Smooth muscle cell (in vitro differentiated cells): ENCODE results near the gene PANX3. TPM values are rescaled to one million over a fixed set of nuclear protein-coding genes. Genes with fewer than 3 reads are reported as not detected.

Experiments
- DNase-seq: peaks from one replicate; lab custom pipeline; 2025; ENCODE audit not compliant: unreplicated experiment; lab: John Stamatoyannopoulos, UW
- H2AFZ ChIP-seq: fragments of 200-600 bp; sonication (generic); 2 replicates; pipeline ENCODE4 v1.6.0; 2016; ENCODE audit warnings: antibody characterized with exemption, low read depth, mild to moderate bottlenecking
- H3F3A ChIP-seq: fragments of 200-600 bp; sonication (generic); 2 replicates; pipeline ENCODE4 v1.6.0; 2017; ENCODE audit warnings: antibody characterized with exemption, low read depth
- H3K27ac ChIP-seq: fragments of 200-600 bp; sonication (generic); 2 replicates; pipeline ENCODE4 v1.5.1; 2016; ENCODE audit warnings: low read depth, mild to moderate bottlenecking
- H3K27me3 ChIP-seq: fragments of 200-600 bp; sonication (generic); 2 replicates; pipeline ENCODE4 v1.6.1; 2016; ENCODE audit warnings: low read depth, mild to moderate bottlenecking
- H3K36me3 ChIP-seq: fragments of 200-600 bp; sonication (generic); 2 replicates; pipeline ENCODE4 v1.5.1; 2016; ENCODE audit warnings: low read depth
- H3K4me1 ChIP-seq: fragments of 200-600 bp; sonication (generic); 2 replicates; pipeline ENCODE4 v1.5.1; 2016; ENCODE audit warnings: low read depth
- H3K4me2 ChIP-seq: fragments of 200-600 bp; sonication (generic); 2 replicates; pipeline ENCODE4 v1.6.0; 2016; ENCODE audit warnings: mild to moderate bottlenecking
- H3K4me3 ChIP-seq: fragments of 200-600 bp; sonication (generic); 2 replicates; pipeline ENCODE4 v1.5.1; 2016; ENCODE audit warnings: mild to moderate bottlenecking
- H3K79me2 ChIP-seq: fragments of 200-600 bp; sonication (generic); 2 replicates; pipeline ENCODE4 v1.6.0; 2016; ENCODE audit warnings: low read depth, mild to moderate bottlenecking
- H3K9ac ChIP-seq: fragments of 200-600 bp; sonication (generic); 2 replicates; pipeline ENCODE4 v1.6.0; 2016; ENCODE audit warnings: low read depth
- H3K9me3 ChIP-seq: fragments of 200-600 bp; sonication (generic); replicated peaks from 2 replicates; pipeline ENCODE4 v1.5.1; 2016; ENCODE audit warnings: low read depth
- H4K20me1 ChIP-seq: fragments of 200-600 bp; sonication (generic); 2 replicates; pipeline ENCODE4 v1.6.0; 2016; ENCODE audit warnings: low read depth
- whole genome bisulfite sequencing: methylation state at CpG from one replicate; pipeline ENCODE4 v1.1.7; 2016; ENCODE audit warnings: low lambda C conversion rate; 5-methylcytosine and 5-hydroxymethylcytosine counted together
- polyA plus RNA-seq: library from polyadenylated mRNA; unstranded; fragments of >200 nt; fragmentation: Nextera tagmentation; extraction: Ambion mirVana; gene quantifications from 2 replicates; pipeline ENCODE4 v1.2.1, GENCODE V29; 2016
- total RNA-seq: library from RNA; depleted of rRNA; stranded (reverse); fragments of >200 nt; gene quantifications from 2 replicates; pipeline ENCODE4 v1.2.3, GENCODE V29; 2014
- TF ChIP-seq, protein P1 (sequence below): fragments of 200-600 bp; sonication (generic); IDR thresholded peaks from 2 replicates; pipeline ENCODE4 v1.5.1; 2017; ENCODE audit warnings: borderline replicate concordance, mild to moderate bottlenecking, antibody characterized with exemption; ENCODE audit not compliant: insufficient read depth, poor library complexity, severe bottlenecking

The PANX3 gene
- total and polyA plus RNA-seq, 2 experiments from 2014 or later = not detected

DNA sequence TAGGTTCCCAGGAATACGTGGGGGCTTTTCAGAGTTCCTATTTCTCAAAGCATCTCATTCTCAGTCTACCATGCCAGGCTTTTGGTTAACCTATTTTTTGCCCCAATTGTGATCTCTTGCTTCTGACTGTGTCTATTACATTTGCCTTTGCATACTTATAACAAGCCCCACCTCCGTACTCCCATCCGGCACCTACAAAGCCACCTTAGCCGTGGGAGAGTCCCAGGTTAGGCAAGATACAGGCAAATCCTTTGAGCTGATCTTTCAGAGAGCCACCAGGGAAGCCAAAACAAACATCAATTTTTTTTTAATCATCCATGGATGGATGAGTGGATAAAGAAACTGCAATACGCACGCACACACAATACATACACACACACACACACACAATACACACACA lies 18.6 kb upstream of the PANX3 start:
- H3K27me3 ChIP-seq = peaks cover 7% of the 10 kb centered on the region
- H3K4me2 ChIP-seq = no peak overlapping the region
- H3K4me3 ChIP-seq = no peak overlapping the region
- no peaks in the 10 kb centered on the region for H3F3A ChIP-seq
- no peaks in the 10 kb centered on the region for H3K79me2 ChIP-seq
- no peak overlapping the region for H3K27ac ChIP-seq
- no peaks in the 10 kb centered on the region for H3K36me3 ChIP-seq
- H3K4me1 ChIP-seq = no peaks in the 10 kb centered on the region
- no peak overlapping the region for H2AFZ ChIP-seq
- TF ChIP-seq, protein P1, sequence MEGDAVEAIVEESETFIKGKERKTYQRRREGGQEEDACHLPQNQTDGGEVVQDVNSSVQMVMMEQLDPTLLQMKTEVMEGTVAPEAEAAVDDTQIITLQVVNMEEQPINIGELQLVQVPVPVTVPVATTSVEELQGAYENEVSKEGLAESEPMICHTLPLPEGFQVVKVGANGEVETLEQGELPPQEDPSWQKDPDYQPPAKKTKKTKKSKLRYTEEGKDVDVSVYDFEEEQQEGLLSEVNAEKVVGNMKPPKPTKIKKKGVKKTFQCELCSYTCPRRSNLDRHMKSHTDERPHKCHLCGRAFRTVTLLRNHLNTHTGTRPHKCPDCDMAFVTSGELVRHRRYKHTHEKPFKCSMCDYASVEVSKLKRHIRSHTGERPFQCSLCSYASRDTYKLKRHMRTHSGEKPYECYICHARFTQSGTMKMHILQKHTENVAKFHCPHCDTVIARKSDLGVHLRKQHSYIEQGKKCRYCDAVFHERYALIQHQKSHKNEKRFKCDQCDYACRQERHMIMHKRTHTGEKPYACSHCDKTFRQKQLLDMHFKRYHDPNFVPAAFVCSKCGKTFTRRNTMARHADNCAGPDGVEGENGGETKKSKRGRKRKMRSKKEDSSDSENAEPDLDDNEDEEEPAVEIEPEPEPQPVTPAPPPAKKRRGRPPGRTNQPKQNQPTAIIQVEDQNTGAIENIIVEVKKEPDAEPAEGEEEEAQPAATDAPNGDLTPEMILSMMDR = no peak
- 92% methylated on average over 6 of the region's 6 CpGs for WGBS
- no peak overlapping the region for H3K9ac ChIP-seq
- no peaks in the 10 kb centered on the region for H4K20me1 ChIP-seq
- DNase-seq = no peak
- no peaks in the 10 kb centered on the region for H3K9me3 ChIP-seq

DNA sequence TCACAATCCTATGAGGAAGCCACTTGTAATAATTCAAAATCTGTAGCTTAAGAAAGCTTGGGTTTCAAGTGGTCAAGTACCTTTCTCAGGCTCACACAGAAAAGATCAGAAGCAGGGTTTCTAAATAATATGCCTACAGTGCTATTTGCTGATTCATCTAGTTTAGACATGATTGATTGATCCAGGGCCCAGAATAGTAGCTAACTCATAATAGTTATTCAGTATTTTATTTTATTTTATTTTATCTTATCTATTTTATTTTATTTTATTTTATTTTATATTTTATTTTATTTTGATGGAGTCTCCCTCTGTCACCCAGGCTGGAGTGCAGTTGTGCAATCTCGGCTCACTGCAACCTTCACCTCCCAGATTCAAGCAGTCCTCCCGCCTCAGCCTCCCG lies 15.9 kb upstream of the PANX3 start:
- Histone ChIP-seq H2AFZ (no peak overlapping the region), H3K79me2 (no peaks in the 10 kb centered on the region), H3K36me3 (no peaks in the 10 kb centered on the region), H3K27ac (no peak overlapping the region), H3K27me3 (peaks cover 10% of the 10 kb centered on the region), H3K4me3 (no peak overlapping the region), H3K4me2 (no peak overlapping the region), H3K9ac (no peak overlapping the region), H3F3A (no peaks in the 10 kb centered on the region), H4K20me1 (no peaks in the 10 kb centered on the region), H3K4me1 (no peaks in the 10 kb centered on the region), H3K9me3 (no peaks in the 10 kb centered on the region)
- TF ChIP-seq, protein P1 = no peak
- WGBS = 90% methylated on average over 3 of the region's 3 CpGs
- DNase-seq = no peak

DNA sequence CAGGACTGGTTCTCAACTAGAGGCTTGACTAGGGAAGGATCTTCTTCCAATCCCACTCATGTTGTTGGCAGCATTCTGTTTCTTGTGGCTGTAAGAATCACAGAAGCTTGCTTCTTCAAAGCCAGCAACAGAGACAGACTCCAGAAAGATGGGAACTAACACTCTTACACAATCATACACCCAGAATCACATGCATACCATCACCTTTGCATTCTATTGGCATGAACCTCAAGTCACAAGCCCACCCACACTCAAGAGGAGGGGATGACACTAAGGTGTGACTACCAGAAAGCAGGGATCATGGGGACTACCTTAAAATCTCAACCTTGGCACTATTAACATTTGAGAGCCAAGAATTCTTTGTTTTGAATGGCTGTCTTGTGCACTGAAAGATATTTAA lies 13.6 kb upstream of the PANX3 start:
- Histone ChIP-seq H3K4me3 (no peak overlapping the region), H3K4me2 (no peak overlapping the region), H3K9ac (no peak overlapping the region), H3K79me2 (no peaks in the 10 kb centered on the region), H3K4me1 (no peaks in the 10 kb centered on the region), H2AFZ (no peak overlapping the region), H3K36me3 (no peaks in the 10 kb centered on the region), H4K20me1 (no peaks in the 10 kb centered on the region), H3F3A (no peaks in the 10 kb centered on the region), H3K27me3 (peaks cover 10% of the 10 kb centered on the region), H3K9me3 (no peaks in the 10 kb centered on the region), H3K27ac (no peak overlapping the region)
- TF ChIP-seq, protein P1 = no peak
- DNase-seq = no peak

DNA sequence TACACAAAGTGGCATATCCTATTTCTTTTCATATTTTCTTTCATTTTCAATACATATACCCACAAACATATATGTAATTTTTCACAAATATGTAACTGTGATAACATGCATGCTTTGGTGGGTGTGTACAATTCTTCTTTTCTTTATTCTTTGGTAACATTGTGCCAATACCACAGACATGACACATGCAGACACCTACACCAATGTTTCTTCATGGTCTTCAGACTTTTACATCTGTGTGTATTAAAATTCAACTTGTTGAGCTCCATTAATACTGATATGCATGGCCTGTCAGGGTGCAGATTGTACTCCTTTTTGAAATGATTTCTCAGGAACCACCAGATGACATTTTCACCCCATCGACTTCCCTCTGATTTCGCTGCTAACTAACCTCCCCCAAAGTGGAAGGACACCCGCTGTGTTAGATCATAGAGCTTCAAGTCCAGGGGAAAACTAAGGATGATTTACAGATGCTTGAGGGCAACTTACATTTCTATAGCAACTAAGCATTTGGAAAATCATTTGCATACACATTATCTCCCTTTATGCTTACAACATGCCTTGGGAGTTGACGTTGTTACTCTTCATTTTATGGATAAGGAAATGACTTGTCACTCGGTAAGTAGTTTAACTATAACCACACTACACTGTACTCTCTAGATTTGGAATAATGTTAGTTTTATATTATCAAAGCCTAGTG lies 10.5 kb upstream of the PANX3 start:
- no peaks in the 10 kb centered on the region for H3K79me2 ChIP-seq
- no peaks in the 10 kb centered on the region for H3K4me1 ChIP-seq
- no peak overlapping the region for H3K4me2 ChIP-seq
- no peak for DNase-seq
- no peak overlapping the region for H3K27ac ChIP-seq
- H2AFZ ChIP-seq = no peak overlapping the region
- H4K20me1 ChIP-seq = no peaks in the 10 kb centered on the region
- no peak overlapping the region for H3K4me3 ChIP-seq
- no peak overlapping the region for H3K9ac ChIP-seq
- 56% methylated on average over 5 of the region's 5 CpGs for WGBS
- H3K9me3 ChIP-seq = no peaks in the 10 kb centered on the region
- peaks cover 10% of the 10 kb centered on the region for H3K27me3 ChIP-seq
- no peaks in the 10 kb centered on the region for H3F3A ChIP-seq
- no peaks in the 10 kb centered on the region for H3K36me3 ChIP-seq
- TF ChIP-seq, protein P1 = no peak
